Heart right ventricle (tissue), 16 donors: ENCODE data around the gene ERGIC1. TPM values are rescaled to one million over a fixed set of nuclear protein-coding genes. Genes with fewer than 3 reads are reported as not detected.

ENCODE experiments used
- ATAC-seq, 8 donors: fragments of 200-7000 bp; cut with Tn5 transposase; one replicate each; pipeline ENCODE4 v1.9.1; 2020; ENCODE audit warnings: mild to moderate bottlenecking in 8 of 8, moderate library complexity in 8 of 8, moderate number of reproducible peaks in 1 of 8
- DNase-seq, 2 donors: peaks; one replicate each; pipeline ENCODE4 v3.0.0-alpha.2; 2020
- H3K27ac ChIP-seq, 10 donors: fragments of 200-600 bp; sonication (generic) in 2 of 10; one replicate each; pipeline versions ENCODE4 v1.5.0 to v1.8.0; 2020 to 2022; ENCODE audit warnings: mild to moderate bottlenecking in 3 of 10
- H3K27me3 ChIP-seq, 7 donors: fragments of 200-600 bp; one replicate each; pipeline ENCODE4 v1.8.0; 2021 to 2022; ENCODE audit warnings: mild to moderate bottlenecking in 2 of 7
- H3K36me3 ChIP-seq, 9 donors: fragments of 200-600 bp; sonication (generic) in 1 of 9; one replicate each; pipeline versions ENCODE4 v1.5.0 to v1.8.0; 2020 to 2022; ENCODE audit warnings: mild to moderate bottlenecking in 2 of 9
- H3K4me1 ChIP-seq, 9 donors: fragments of 200-600 bp; sonication (generic) in 1 of 9; one replicate each; pipeline versions ENCODE4 v1.5.0 to v1.8.0; 2020 to 2022; ENCODE audit warnings: mild to moderate bottlenecking in 4 of 9
- H3K4me3 ChIP-seq, 10 donors: fragments of 200-600 bp; sonication (generic) in 2 of 10; one replicate each; pipeline versions ENCODE4 v1.5.0 to v1.8.0; 2020 to 2022; ENCODE audit warnings: mild to moderate bottlenecking in 7 of 10, moderate library complexity in 2 of 10
- H3K9me3 ChIP-seq, 11 donors: fragments of 200-600 bp in 10 of 11; sonication (generic) in 2 of 11; one replicate each; pipeline versions ENCODE4 v1.5.0 to v1.8.0; 2013 to 2022; ENCODE audit warnings: mild to moderate bottlenecking in 2 of 11, control low read depth in 1 of 11, moderate library complexity in 1 of 11
- WGBS, 2 donors: extraction: QIAGEN DNeasy Blood & Tissue Kit; methylation state at CpG; one replicate each; pipeline ENCODE4 v1.1.7; 2013; ENCODE audit warnings: inconsistent platforms in 1 of 2; 5-methylcytosine and 5-hydroxymethylcytosine counted together
- intact Hi-C, 10 donors: fragments of 100-400 bp; cut with DNase I; formaldehyde crosslinking; loops; one replicate each; pipeline versions ENCODE4 v1.11.1 to v1.14.2; 2022
- polyA plus RNA-seq, 2 donors: library from polyadenylated mRNA; stranded (reverse); fragments of 200-250 nt; gene quantifications; one replicate each; pipeline ENCODE4 v1.2.3, GENCODE V29; 2013
- total RNA-seq, 10 donors: library from RNA; stranded (reverse); fragmentation: NEBNext Ultra II Directional in 3 of 10; extraction: Animal tissue kit (Norgen Biotek cat#: 25700) in 3 of 10; gene quantifications; one replicate each; pipeline versions ENCODE4 v1.2.1 to v1.2.4, GENCODE V29; 2021 to 2023
- TF ChIP-seq, protein P1 (sequence below), 9 donors: fragments of 200-600 bp; sonication (generic) in 2 of 9; IDR thresholded peaks; one replicate each; pipeline versions ENCODE4 v1.5.0 to v1.8.0; 2021 to 2022; ENCODE audit warnings: antibody characterized with exemption in 9 of 9, mild to moderate bottlenecking in 5 of 9, moderate library complexity in 1 of 9
- donor health status: Arrhythmogenic right ventricular cardiomyopathy.
- donor health status: ischemic (EF 13 %, LVEDD 7.1; RV severe dilation, severe dysfunction).
- donor health status: healthy with polysubstance abuse.
- donor health status: DM: no; HTN: yes; CAD: no.
- donor health status: DM: no; HTN: no; CAD: no.
- donor health status: ischemic (EF 25% LVEDD 6.9; RV normal size, moderate dysfunction).
- donor health status: ischemic (EF 25% LVEDD 5.7; RV mildly dilated, moderate dysfunction).
- donor health status: healthy.
- donor health status: DM: yes; HTN: yes; CAD: no.
- donor health status: Ischemic cardiomyopathy.
- donor health status: ischemic (EF 35%, LVEDD 5.7; RV mildly dilated, moderate dysfunction).
- donor health status: nonischemic (EF 11% LVEDD 7.7; RV severe dilation, severe dysfunction).
- donor health status: DM: yes; HTN: yes; CAD: no.
- donor health status: PGD.
- donor health status: ischemic (EF 29% LVEDD 5.4; RV normal size, mild dysfunction).
- donor health status: nonischemic (EF 23%, LVEDD 6.1; RV moderate dilation, normal function).

ERGIC1 gene
- total and polyA plus RNA-seq, 12 donors = 48.0 to 91.9 (median 72.5) TPM

DNA sequence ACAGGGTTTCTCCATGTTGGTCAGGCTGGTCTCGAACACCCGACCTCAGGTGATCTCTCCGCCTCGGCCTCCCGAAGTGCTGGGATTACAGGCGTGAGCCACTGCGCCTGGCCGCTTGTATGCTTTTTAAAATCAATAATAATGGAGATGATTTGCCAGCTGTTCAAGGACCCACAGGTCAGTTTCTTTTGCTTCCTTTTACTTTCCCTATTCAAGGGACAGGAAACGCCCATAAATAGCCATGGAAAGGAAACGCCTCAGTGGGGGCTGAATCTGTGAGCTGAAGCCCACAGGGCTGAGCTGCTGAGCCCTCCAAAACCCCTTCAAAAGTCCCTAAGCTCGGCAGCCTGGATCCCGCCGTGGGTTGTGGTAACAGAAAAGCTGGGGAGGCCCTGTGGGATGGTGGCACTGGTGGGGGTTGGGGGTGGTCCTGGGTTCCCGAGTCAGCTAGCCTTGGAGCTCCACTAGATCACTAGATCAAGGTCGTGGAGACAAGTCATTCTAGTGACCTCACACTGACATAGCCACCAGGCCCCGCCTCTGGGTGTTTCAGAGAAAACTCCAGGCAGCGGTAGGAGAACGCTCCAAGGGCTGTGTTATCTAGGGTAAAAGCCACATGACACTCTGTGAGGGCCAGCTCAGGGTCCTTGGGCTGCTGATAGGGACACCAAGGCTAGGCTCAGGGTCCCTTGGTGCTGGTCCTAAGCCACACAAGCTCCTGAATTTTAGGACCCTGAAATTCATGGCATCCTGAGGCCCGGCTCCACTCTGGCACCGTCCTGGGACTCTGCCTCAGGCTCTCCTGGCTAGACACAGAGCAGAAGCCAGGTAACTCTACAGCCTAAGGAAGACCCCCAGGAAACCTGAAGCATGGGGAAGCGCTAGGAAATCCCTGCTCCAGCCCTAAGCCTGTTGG lies 45.0 kb upstream of the ERGIC1 start:
- H3K4me3 ChIP-seq = peak overlapping the region in 7 of 10 donors; percentile 3 to 41 (median 20)
- DNase-seq = peak; percentile 66 to 81

DNA sequence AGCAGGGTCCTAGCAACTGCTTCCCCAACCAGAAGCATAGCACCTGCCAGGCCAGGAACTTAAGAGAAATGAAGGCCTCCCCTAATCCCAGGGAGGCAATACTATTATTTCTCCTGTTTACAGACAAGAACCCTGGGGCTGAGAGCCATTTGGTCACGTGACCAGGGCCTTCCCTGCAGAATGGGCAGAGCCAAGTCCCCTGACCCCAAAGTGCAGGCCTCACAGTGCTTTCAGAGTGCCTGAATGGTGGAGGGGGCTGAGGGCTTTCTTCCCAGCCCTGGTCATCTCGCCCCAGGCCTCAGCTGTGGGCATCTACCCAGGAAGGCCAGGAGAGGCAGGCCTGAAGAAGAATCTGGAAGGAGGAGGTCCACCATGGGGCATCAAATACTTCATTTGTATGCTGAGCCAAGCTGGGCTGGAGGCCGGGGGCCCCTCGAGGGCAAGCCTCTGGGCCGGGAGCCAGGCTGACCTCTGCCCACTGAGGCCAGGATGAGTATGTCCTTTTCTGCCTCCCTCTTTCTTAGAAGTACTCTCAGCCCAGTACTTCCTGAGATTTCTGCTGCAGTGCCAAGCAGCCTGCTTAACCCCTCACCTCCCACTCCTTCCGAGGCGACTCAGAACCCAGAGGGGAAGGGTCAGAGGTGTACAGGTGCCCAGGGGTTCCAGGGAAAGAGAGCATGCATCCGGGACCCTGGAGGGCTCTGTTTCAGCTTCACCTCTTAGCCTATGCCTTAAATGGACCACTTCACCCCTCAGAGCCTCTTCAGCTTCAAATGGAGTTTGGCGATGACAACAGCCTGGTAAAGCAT lies 44.2 kb upstream of the ERGIC1 start:
- Histone ChIP-seq H3K4me1 (peaks cover 13 to 55% (median 38%) of the 10 kb centered on the region in 9 donors), H3K27ac (peak overlapping the region; percentile 61 to 90 (median 79)), H3K9me3 (no peaks in the 10 kb centered on the region), H3K36me3 (no peaks in the 10 kb centered on the region), H3K4me3 (no peak overlapping the region), H3K27me3 (no peaks in the 10 kb centered on the region)
- TF ChIP-seq, protein P1, sequence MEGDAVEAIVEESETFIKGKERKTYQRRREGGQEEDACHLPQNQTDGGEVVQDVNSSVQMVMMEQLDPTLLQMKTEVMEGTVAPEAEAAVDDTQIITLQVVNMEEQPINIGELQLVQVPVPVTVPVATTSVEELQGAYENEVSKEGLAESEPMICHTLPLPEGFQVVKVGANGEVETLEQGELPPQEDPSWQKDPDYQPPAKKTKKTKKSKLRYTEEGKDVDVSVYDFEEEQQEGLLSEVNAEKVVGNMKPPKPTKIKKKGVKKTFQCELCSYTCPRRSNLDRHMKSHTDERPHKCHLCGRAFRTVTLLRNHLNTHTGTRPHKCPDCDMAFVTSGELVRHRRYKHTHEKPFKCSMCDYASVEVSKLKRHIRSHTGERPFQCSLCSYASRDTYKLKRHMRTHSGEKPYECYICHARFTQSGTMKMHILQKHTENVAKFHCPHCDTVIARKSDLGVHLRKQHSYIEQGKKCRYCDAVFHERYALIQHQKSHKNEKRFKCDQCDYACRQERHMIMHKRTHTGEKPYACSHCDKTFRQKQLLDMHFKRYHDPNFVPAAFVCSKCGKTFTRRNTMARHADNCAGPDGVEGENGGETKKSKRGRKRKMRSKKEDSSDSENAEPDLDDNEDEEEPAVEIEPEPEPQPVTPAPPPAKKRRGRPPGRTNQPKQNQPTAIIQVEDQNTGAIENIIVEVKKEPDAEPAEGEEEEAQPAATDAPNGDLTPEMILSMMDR (IDR thresholded peaks at IDR 0.05) = no peak
- 66 to 67% methylated on average over 9 of the region's 9 CpGs for whole genome bisulfite sequencing, 2 donors
- peak in 7 of 8 donors; percentile 1 to 12 (median 8) for ATAC-seq
- intact Hi-C loops = loop anchor here in 1 of 10 donors (10.0 kb wide), 1 partner anchor 65 kb away; no protein-coding TSS in a partner anchor
- no peak for DNase-seq

More for the DNA sequence above, 45.0 kb upstream of the ERGIC1 start:
- no peaks in the 10 kb centered on the region for H3K27me3 ChIP-seq
- H3K36me3 ChIP-seq = no peaks in the 10 kb centered on the region
- 48 to 50% methylated on average over 21 of the region's 21 CpGs for WGBS, 2 donors
- intact Hi-C loops = no loop called here
- peak overlapping the region; percentile 61 to 90 (median 79) for H3K27ac ChIP-seq
- peak; percentile 56 to 93 (median 84) for ATAC-seq
- no peaks in the 10 kb centered on the region for H3K9me3 ChIP-seq
- H3K4me1 ChIP-seq = peaks cover 10 to 46% (median 30%) of the 10 kb centered on the region in 9 donors
- TF ChIP-seq, protein P1 (IDR thresholded peaks at IDR 0.05) = no peak

DNA sequence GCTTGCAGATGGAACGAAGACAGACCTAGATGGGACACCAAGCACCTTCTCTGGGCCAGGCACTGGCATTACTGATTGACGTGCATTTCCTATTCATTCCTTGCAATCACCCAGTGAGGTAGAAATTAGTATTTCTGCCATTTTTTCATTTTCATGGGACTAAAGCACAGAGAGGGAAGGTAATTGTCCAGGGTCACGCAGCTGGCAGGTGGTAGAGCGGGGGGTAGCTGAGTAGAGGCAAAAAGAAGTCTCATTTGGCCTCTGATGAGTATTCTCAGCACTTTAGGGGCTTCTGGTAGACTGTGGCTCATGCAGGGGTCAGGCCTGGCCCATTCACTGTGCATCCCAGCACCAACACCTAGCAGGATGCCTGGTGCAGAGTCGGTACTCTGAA lies 43.6 kb upstream of the ERGIC1 start:
- intact Hi-C loops = loop anchor here in 1 of 10 donors (10.0 kb wide), 1 partner anchor 64 kb away; no protein-coding TSS in a partner anchor
- H3K36me3 ChIP-seq = no peaks in the 10 kb centered on the region
- DNase-seq (no peak), ATAC-seq (no peak)
- H3K27ac ChIP-seq = peak overlapping the region in 2 of 10 donors; percentile 78 to 90
- TF ChIP-seq, protein P1 (IDR thresholded peaks at IDR 0.05) = no peak
- peaks cover 16 to 61% (median 42%) of the 10 kb centered on the region in 9 donors for H3K4me1 ChIP-seq
- no peaks in the 10 kb centered on the region for H3K27me3 ChIP-seq
- no peaks in the 10 kb centered on the region for H3K9me3 ChIP-seq
- no peak overlapping the region for H3K4me3 ChIP-seq
- 77 to 82% methylated on average over 5 of the region's 5 CpGs for WGBS, 2 donors

DNA sequence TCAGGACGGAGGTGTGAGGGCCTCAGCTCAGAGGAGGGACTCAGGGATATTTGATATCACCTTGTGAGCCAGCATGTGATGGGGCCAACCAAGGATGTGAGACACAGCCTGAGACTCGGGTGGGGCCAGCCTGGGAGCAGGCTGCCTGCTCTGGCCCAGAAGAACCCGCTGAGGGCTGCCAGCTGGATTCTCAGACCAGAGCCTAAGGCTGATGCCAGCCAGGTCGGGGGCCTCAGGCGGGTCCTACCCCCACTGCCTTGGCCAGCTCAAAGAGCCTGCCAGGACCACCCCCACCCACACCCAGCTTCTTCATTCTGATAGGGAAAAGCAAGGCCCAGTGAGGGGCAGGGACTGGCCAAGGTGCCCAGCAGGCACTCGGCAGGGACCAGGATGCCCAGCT lies 42.8 kb upstream of the ERGIC1 start:
- Histone ChIP-seq H3K9me3 (no peaks in the 10 kb centered on the region), H3K4me3 (no peak overlapping the region), H3K27me3 (no peaks in the 10 kb centered on the region), H3K36me3 (no peaks in the 10 kb centered on the region), H3K27ac (no peak overlapping the region), H3K4me1 (peaks cover 16 to 69% (median 50%) of the 10 kb centered on the region in 9 donors)
- 84 to 93% methylated on average over 6 of the region's 6 CpGs for WGBS, 2 donors
- no peak for DNase-seq
- no peak for ATAC-seq
- TF ChIP-seq, protein P1 (IDR thresholded peaks at IDR 0.05) = no peak
- intact Hi-C loops = loop anchor here in 1 of 10 donors (10.0 kb wide), 1 partner anchor 64 kb away; no protein-coding TSS in a partner anchor
